HCEC 1CT (cell line): ENCODE measurements around the gene KICS2.
"Not testable (repeated sequence)": the region's sequence is repeated elsewhere in the genome, so short reads cannot be mapped to it uniquely, and the experiment has no call there.

ENCODE experiments used
- DNase-seq: peaks from one replicate; pipeline ENCODE4 v3.0.0-alpha.2; 2017

Gene KICS2

DNA sequence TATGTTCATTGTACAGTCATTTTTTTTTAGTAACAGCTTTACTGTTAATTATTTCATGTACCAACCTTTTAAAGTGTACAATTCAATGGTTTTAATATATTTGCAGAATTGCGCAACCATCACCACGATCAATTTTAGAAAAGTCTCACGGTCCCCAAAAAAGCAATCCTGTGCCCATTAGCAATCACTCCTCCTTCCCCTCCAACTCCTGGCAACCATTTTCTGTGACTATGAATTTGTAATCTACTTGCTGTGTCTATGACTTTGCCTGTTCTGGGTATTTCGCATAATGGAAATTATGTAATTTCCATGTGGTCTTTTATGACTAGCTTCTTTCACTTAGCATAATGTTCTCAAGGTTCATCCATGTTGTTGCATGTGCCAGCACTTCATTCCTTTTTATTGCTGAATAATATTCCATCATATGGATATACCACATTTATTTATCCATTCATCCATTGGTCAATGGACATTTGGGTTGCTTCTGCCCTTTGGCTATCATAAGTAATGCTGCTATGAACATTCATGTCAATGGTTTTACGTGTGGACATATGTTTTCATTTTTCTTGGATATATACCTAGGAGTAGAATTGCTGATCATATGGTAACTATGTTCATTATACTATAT, 9.9 kb downstream of the KICS2 start:
- DNase-seq: no peak

DNA sequence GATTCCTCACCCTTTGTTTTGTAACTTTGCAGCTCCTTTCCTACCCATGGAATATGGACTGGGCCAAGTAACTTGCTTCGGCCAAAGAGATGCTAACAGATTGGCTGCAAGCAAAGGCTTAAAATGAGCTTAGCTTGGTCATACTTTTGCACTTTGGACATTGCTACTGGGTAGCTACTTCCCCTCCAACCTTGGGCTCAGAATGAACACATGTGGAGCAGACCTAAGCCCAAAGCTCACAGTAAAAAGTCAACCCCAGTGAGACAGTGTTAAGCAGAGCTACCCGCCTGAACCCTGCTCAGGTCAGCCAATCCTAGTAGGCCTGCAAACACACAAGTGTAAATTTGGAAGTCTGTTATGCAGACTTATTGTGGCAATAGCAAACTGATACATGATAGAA, 14.6 kb downstream of the KICS2 start:
- no peak for DNase-seq

- no peak for DNase-seq
Measured at GRCh38 chr12:64205542-64205941, 16.6 kb downstream of the KICS2 start.

GRCh38 chr12:64203775-64204174, 18.3 kb downstream of the KICS2 start:
- DNase-seq: no peak

DNA sequence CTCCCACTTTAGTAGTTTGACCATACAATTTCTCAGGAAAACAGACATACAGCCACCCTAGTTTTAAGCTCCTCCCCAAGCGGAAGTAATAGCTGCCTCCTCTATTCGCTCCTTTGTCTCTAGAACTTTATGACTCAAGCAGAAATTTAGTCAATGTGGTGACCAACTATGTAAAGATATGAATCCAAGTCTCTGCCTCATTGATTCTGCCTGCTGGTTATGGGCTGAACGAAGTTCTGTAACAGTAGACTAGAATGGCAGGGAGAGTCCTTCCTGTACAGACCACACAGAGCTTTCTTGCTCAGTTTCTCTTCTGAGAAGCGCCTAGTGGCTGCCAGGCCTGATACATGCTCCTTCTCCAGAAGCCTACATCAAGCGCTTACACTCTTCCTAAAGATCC, 19.1 kb downstream of the KICS2 start:
- DNase-seq: no peak

DNA sequence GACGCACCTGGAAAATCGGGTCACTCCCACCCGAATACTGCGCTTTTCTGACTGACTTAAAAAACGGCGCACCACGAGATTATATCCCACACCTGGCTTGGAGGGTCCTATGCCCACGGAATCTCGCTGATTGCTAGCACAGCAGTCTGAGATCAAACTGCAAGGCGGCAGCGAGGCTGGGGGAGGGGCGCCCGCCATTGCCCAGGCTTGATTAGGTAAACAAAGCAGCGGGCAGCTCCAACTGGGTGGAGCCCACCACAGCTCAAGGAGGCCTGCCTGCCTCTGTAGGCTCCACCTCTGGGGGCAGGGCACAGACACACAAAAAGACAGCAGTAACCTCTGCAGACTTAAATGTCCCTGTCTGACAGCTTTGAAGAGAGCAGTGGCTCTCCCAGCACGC, 26.3 kb downstream of the KICS2 start:
- DNase-seq: not testable (repeated sequence)

DNA sequence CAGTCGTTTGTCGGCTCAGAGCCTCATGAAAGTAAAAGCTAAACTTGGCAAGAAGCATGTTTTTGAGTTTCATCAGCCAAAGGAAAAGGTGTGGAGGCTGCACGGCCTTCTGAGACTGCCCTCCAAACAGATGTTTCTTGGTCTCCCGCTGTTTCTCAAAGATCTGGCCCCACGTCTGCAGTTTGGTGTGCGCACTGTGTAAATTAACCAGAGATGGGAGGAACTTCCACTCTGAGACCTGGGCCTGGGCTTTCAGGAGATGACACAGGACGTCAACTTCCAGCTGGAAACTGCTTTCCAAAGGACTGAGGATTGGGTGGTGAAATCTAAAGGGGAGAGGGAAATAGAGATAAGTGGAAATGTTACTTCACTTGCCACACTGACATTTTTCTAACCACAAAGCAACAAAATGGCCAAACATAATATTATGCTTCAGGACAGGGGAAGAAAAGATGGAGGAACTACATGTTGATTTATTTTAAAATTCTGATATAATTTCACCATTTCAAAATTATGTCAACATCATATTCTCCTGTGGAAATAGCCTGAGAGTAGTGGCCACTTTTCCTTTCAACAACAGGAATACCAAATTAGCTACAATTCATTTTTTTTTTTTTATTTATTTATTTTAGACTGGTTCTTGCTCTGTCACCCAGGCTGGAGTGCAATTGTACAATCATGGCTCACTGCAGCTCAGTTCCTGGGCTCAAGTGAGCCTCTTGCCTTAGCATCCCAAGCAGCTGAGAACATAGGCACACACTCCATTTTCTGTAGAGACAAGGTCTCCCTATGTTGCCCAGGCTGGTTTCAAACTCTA, 27.6 kb downstream of the KICS2 start:
- DNase-seq: no peak

GRCh38 chr12:64193931-64194330, 28.2 kb downstream of the KICS2 start:
- no peak for DNase-seq

- DNase-seq: no peak
Measured at GRCh38 chr12:64192644-64193444, 29.3 kb downstream of the KICS2 start.

DNA sequence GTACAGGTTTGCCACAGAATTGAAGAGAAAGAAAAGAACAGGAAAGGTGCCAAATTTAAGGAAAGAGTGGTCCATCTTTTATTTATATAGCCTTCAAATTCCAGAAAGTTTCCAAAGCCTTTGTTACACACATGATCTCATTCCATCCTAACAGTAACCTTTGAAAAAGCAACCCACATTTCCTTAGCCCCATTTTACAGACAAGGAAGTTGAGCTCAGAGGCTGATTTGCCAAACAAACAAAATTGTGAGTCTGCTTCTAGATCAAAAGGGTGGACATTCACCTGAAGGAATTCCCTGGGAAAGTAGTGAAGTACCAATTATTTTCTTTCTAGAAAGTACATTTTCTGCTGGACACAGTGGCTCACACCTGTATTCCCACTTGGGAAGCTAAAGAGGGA, 32.0 kb downstream of the KICS2 start:
- DNase-seq: no peak

- DNase-seq: no peak
Measured at GRCh38 chr12:64189530-64189929, 32.6 kb downstream of the KICS2 start.

DNA sequence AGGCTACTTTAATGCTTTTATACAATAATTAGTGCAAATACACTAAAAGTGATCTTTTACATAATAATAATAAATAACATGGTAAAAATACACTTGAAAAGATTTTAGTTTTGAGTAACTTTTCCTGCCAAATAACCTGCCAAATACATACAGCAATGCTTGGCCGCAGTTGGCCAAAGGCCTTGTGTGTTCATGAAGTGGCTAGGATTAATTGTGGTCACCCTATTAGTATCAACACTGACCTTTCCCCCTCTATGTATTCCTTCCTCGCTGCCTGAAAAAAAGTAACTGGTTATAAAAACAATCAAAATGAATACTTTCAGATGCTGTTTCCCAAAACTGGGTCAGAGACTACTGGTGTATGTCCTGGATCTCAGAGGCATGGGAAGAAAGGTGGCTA, 34.3 kb downstream of the KICS2 start:
- DNase-seq: peak; percentile 13

GRCh38 chr12:64187370-64187769, 34.7 kb downstream of the KICS2 start:
- DNase-seq: peak; percentile 75

GRCh38 chr12:64186789-64187188, 35.3 kb downstream of the KICS2 start:
- peak; percentile 34 for DNase-seq

DNA sequence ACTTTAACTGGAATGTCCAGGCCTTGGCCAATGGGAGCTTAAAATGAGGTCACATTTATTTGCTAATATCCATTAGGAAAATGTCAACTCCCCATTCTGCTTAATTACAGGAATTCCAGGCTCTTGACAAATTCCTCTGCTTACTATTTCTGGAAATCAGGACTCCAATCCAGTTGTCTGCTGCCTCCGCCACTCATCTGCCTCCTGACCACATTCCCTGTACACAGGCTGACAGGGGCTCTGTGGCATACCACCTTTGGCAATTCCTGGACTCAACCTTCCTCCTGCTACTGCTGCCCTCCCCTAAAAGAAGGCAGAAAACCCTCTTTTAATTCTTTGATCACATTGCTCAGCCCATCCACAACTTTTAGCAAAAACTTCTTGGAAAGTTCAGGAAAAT, 37.9 kb downstream of the KICS2 start:
- DNase-seq: no peak

DNA sequence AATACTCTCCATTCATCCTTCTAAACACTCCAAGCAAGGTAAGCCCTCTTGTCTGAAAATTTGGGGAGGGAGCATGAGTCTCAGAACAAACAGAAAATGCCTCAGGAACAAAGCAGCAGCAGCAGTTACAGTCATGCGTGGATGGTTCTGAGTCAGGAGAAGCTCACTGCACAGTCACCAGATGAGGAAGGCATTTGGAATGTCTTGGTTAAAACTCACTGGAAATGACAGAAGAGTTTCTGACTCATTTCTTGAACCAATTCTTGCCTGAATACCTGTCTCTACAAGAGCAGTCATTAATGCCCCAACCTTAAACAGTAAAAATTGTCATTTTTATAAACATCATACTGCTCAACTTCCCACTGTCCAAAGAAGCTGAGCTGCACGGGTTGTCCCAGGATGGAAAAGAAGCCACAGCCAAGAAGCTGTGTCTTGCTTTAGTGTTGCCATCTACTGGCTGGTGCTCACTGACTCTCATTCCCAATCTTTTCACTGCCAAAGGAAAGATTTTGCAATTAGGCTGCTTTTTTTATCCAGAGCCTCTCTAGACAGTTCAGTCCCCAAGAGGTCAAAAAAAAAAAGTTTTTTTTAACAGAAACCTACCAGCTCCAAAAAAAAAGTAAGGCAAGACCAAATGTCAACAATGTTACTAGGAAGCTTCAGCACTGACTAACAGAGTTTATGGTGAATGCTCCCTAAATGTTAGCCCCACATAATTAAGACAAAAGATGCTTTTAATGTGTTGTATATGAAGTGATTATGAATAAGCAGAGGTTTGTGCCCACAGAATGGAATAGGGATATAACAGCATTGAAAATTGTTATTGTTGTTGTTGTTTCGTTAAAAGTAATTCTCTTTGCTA, 40.4 kb downstream of the KICS2 start:
- DNase-seq: peak; percentile 98

DNA sequence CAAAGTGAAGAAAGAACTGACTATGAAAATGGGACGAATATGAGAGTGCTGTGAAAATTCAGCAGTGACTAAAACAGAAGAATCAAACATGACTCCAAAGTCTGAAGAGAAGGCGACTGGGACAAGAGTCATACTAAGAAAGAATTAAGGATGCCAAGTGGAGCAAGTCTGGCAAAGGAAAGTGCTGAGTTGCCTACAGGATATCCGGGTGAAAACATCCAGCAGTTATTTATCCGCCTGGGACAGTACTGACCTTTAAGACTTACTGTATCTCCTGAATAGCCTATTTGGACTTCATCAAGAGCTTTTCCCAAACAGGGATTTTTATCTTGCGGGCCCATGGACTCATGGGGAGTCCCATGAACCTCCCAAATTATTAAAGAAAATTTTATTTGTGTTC, 41.1 kb downstream of the KICS2 start:
- DNase-seq: peak; percentile 84

DNA sequence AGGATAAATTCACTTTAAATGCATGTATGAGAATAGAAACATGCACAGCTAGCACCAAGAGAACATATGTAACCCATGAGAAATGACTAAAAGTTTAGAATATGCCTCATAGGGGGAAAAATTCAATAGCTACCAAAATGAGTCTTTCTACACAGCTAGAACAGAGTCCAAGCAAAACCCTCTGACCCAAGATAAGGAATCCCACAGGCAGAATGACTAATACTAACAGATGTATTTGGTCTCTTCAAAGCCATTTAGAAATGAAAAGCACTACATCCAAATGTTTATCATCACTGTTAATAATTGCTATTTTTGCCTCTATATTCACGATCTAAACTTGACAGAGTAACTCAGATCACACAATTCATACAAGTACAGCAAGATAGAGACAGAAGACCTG, 44.0 kb downstream of the KICS2 start:
- DNase-seq: peak; percentile 79

DNA sequence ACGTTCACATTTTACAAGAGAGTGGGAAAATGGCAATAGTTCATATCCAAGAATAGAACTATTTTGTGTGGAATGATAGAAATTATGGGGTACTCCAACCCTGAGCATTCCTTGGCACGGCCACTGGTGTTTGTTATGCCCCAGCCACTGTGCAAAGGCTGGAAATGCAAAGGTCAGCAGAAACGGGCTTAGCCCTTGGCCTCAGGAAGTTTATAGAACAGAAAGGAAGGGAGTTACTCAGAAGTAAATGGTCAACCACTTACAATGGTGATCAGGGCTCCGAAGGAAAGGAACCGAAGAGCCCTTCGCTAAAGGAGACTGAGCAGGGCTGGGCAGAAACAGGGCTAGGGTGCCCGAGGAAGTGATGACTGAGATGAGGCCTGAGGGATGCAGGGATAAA, 45.1 kb downstream of the KICS2 start:
- no peak for DNase-seq

DNA sequence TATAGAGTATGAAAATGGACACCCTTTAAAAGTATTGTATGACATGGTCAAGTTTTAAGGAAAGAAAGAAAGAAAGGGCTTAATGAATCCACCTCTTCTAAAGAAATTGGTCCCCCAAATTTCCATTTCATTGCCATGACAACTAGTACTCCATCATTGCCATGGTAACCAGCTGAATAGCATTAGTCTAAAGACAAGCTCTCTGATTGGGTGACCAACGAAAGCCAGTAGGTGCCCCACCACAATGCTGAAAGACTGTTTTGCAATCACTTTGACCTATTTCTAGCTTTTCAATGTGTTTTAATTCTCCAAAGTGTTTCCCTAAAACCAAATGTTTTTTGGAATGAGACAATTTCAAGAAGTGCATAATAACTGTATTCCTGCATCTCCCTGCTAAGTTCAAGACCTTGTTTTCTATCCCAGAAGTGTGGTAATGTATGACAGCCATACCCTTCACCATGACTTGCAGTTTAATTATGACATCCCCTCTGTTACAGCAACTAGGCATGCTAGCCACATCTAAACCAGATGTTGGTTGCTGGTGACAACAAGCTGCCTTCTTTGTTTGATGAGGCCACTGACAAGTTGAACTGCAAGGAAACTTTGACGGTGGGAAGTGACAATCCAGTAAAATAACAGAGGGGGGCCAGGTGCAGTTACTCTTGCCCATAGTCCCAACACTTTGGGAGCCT, 46.7 kb downstream of the KICS2 start:
- no peak for DNase-seq

GRCh38 chr12:64173456-64173855, 48.6 kb downstream of the KICS2 start:
- DNase-seq: no peak
